Subcutaneous abdominal adipose tissue (tissue), 5 donors: ENCODE data around the gene AMACR.
"Not testable (repeated sequence)": the region's sequence is repeated elsewhere in the genome, so short reads cannot be mapped to it uniquely, and the experiment has no call there.

Source experiments
- H3K27ac ChIP-seq: one replicate; pipeline ENCODE4 v1.7.0; 2013; ENCODE audit warnings: low read depth, mild to moderate bottlenecking, inconsistent platforms, low read length, moderate library complexity
- H3K27me3 ChIP-seq, 5 donors: one replicate each; pipeline ENCODE4 v1.7.0; 2013; ENCODE audit warnings: low read length in 5 of 5, inconsistent platforms in 1 of 5; ENCODE audit not compliant: control insufficient read depth in 5 of 5, insufficient read depth in 4 of 5
- H3K36me3 ChIP-seq, 5 donors: one replicate each; pipeline ENCODE4 v1.7.0; 2013; ENCODE audit warnings: low read length in 5 of 5; ENCODE audit not compliant: control insufficient read depth in 5 of 5, insufficient read depth in 5 of 5
- H3K4me1 ChIP-seq, 5 donors: one replicate each; pipeline ENCODE4 v1.7.0; 2013; ENCODE audit warnings: low read length in 5 of 5, mild to moderate bottlenecking in 3 of 5, moderate library complexity in 1 of 5; ENCODE audit not compliant: control insufficient read depth in 5 of 5, insufficient read depth in 5 of 5
- H3K4me3 ChIP-seq, 5 donors: one replicate each; pipeline ENCODE4 v1.7.0; 2013; ENCODE audit warnings: low read length in 5 of 5, low read depth in 1 of 5
- H3K9ac ChIP-seq, 5 donors: one replicate each; pipeline ENCODE4 v1.7.0; 2013; ENCODE audit warnings: low read length in 5 of 5, mild to moderate bottlenecking in 4 of 5, moderate library complexity in 3 of 5
- H3K9me3 ChIP-seq, 5 donors: one replicate each; pipeline ENCODE4 v1.7.0; 2013; ENCODE audit warnings: low read length in 5 of 5; ENCODE audit not compliant: control insufficient read depth in 5 of 5
- donor health status: healthy.
- donor health status: healthy.
- donor health status: healthy.
- donor health status: healthy.
- donor health status: healthy.

AMACR gene

GRCh38 chr5:34011536-34011935 lies 3.7 kb upstream of the AMACR start:
- no peak overlapping the region for H3K27ac ChIP-seq
- H3K36me3 ChIP-seq: no peaks in the 10 kb centered on the region
- no peaks in the 10 kb centered on the region for H3K9me3 ChIP-seq
- H3K4me3 ChIP-seq: no peak overlapping the region
- peaks cover 6 to 32% (median 30%) of the 10 kb centered on the region in 5 donors for H3K4me1 ChIP-seq
- H3K9ac ChIP-seq: no peak overlapping the region
- H3K27me3 ChIP-seq: no peaks in the 10 kb centered on the region

DNA sequence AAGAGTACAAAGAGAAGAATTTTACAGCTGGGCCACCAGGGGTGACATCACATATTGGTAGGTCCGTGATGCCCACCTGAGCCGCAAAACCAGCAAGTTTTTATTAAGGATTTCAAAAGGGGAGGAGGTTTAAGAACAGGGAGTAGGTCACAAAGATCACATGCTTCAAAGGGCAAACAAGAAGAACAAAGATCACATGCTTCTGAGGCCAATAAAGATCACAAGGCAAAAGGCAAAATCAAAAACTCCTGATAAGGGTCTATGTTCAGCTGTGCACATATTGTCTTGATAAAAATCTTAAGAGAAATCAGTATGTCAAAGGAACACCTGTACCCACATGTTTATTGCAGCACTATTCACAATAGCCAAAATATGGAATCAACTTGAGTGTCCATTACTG lies 2.3 kb upstream of the AMACR start:
- not testable (repeated sequence) for H3K27ac ChIP-seq, H3K9me3 ChIP-seq, H3K36me3 ChIP-seq, H3K9ac ChIP-seq, H3K4me3 ChIP-seq, H3K27me3 ChIP-seq
- peaks cover 6 to 36% (median 32%) of the 10 kb centered on the region in 5 donors for H3K4me1 ChIP-seq

GRCh38 chr5:34009610-34010009 lies 1.8 kb upstream of the AMACR start:
- H3K9ac ChIP-seq: no peak overlapping the region
- H3K36me3 ChIP-seq: peaks cover 0 to under 1% (median 0%) of the 10 kb centered on the region in 5 donors
- peaks cover 6 to 36% (median 32%) of the 10 kb centered on the region in 5 donors for H3K4me1 ChIP-seq
- no peaks in the 10 kb centered on the region for H3K9me3 ChIP-seq
- no peaks in the 10 kb centered on the region for H3K27me3 ChIP-seq
- no peak overlapping the region for H3K27ac ChIP-seq
- H3K4me3 ChIP-seq: no peak overlapping the region

DNA sequence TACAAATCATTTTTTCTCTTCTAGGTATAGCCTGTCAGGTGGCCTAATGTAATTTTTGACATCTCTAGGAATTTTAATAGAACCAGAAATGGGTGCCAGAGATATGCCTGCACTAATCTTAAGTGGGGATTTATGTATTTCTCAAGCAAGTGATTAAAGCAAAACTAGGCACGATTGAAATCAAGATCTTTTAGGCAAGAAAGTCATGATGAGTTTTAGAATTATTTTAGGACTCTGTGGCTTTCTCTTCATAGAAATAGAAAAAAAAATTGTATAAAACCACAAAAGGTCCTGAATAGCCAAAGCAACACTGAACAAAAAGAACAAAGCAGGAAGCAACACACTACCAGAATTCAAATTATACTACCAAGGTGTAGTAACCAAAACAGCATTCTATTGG lies 952 bp upstream of the AMACR start:
- Histone ChIP-seq H3K27ac (peak overlapping the region; percentile 89), H3K9ac (peak overlapping the region in 4 of 5 donors; percentile 21 to 94 (median 82)), H3K36me3 (peaks cover 0 to 7% (median 3%) of the 10 kb centered on the region in 5 donors), H3K9me3 (no peaks in the 10 kb centered on the region), H3K4me1 (peaks cover 6 to 36% (median 32%) of the 10 kb centered on the region in 5 donors), H3K4me3 (peak overlapping the region; percentile 79 to 99 (median 96)), H3K27me3 (no peaks in the 10 kb centered on the region)

GRCh38 chr5:34007201-34007620 lies 639 bp downstream of the AMACR start:
- peaks cover 6 to 27% (median 26%) of the 10 kb centered on the region in 5 donors for H3K4me1 ChIP-seq
- peak overlapping the region; percentile 76 to 99 (median 90) for H3K4me3 ChIP-seq
- no peaks in the 10 kb centered on the region for H3K9me3 ChIP-seq
- no peaks in the 10 kb centered on the region for H3K27me3 ChIP-seq
- H3K27ac ChIP-seq: peak overlapping the region; percentile 89
- H3K9ac ChIP-seq: peak overlapping the region; percentile 78 to 94 (median 86)
- H3K36me3 ChIP-seq: peaks cover 5 to 23% (median 11%) of the 10 kb centered on the region in 5 donors

DNA sequence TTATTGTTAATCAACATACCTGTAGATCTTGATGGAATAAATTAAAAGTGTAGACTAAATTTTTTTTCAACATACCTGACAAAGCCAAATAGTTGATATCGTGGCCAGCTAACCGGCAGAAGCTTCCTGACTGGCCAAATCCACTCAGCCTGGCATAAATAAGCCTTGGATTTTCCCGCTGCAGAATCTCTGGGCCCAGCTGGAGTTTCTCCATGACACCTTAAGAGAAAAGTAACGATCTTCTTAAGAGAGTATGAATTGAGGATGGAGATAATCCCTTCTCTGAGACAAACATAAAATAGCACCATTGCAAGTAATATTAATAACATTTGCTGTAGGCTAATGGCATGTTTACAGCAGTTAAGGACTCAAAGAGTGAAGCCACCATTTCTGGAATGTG lies 2.2 kb downstream of the AMACR start:
- H3K27ac ChIP-seq: no peak overlapping the region

GRCh38 chr5:34005211-34005610 lies 2.6 kb downstream of the AMACR start:
- Histone ChIP-seq H3K4me1 (peaks cover 6 to 20% (median 20%) of the 10 kb centered on the region in 5 donors), H3K36me3 (peaks cover 5 to 36% (median 11%) of the 10 kb centered on the region in 5 donors), H3K27ac (no peak overlapping the region), H3K9me3 (no peaks in the 10 kb centered on the region), H3K4me3 (no peak overlapping the region), H3K27me3 (no peaks in the 10 kb centered on the region), H3K9ac (no peak overlapping the region)

More for the DNA sequence above, 2.2 kb downstream of the AMACR start:
- peaks cover 5 to 34% (median 11%) of the 10 kb centered on the region in 5 donors for H3K36me3 ChIP-seq
- H3K4me3 ChIP-seq: no peak overlapping the region
- H3K4me1 ChIP-seq: peaks cover 6 to 20% (median 20%) of the 10 kb centered on the region in 5 donors
- H3K9ac ChIP-seq: no peak overlapping the region
- H3K27me3 ChIP-seq: no peaks in the 10 kb centered on the region
- no peaks in the 10 kb centered on the region for H3K9me3 ChIP-seq

GRCh38 chr5:34003941-34004340 lies 3.9 kb downstream of the AMACR start:
- Histone ChIP-seq H3K9ac (no peak overlapping the region), H3K4me3 (no peak overlapping the region), H3K9me3 (no peaks in the 10 kb centered on the region), H3K4me1 (peaks cover 6 to 19% (median 19%) of the 10 kb centered on the region in 5 donors), H3K36me3 (peaks cover 5 to 39% (median 11%) of the 10 kb centered on the region in 5 donors), H3K27me3 (no peaks in the 10 kb centered on the region), H3K27ac (no peak overlapping the region)

DNA sequence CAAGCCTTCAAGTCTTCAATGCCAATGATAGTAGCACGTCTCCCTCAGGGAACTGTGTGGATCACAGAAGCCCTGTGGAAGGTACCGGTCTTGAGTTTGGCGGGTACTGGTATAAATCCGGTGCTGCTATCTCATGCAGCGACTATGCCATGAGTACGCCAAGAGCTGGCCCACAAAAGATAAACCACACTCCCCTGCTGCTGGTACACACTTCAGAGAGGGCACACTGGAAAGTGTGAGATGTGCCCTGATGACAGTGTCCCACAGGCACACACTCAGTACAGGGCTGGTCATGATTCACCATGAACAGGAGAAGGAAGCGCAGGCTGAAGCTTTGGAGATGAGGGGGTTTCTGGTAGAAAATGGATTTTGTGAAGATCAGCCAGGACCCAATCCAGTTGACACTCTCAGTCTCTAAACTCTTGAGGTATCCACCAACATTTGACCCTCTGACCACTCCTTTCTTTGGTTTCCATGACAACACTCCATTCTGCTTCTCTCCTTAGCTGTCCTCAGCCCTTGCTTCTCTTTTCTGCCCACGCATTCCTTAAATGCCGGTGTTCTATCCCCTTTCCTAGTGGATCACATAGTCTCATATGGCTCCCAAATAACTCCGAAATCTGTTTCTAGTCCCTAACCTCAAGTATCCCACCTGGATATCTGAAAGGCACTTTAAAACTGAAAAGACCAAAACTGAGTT lies 5.1 kb downstream of the AMACR start:
- no peaks in the 10 kb centered on the region for H3K27me3 ChIP-seq
- no peaks in the 10 kb centered on the region for H3K9me3 ChIP-seq
- H3K36me3 ChIP-seq: peaks cover 7 to 46% (median 11%) of the 10 kb centered on the region in 5 donors
- no peak overlapping the region for H3K4me3 ChIP-seq
- H3K4me1 ChIP-seq: peaks cover 6 to 13% (median 12%) of the 10 kb centered on the region in 5 donors
- no peak overlapping the region for H3K9ac ChIP-seq
- H3K27ac ChIP-seq: no peak overlapping the region

DNA sequence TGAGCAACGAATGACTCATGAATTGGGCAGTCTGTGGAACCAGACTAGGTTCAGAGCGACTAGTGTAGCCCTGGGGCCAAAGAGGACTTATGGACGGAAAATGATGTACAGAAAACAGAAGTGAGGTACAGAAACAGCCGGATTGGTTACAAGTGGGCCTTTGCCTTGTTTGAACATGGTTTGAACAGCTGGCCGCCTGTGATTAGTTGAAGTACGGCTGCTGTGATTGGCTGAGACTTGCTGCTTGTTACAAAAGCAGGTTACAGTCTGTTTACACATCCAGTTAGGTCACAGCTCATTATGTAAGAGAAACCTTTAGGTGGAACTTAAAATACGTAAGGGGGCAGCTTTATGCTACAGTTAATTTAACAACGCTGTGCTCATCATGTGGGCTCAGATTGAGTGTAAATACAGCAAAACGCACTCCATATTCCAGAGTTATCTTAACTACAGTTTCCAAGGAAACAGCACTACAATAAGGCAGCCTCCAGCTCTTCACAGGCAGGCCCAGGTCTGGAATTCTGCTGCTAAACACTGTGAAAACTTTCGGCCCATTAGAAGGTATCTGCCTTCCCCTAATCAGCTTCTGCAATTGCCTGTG lies 6.5 kb downstream of the AMACR start:
- Histone ChIP-seq H3K27me3 (no peaks in the 10 kb centered on the region), H3K4me3 (no peak overlapping the region), H3K9ac (no peak overlapping the region), H3K36me3 (peaks cover 7 to 46% (median 11%) of the 10 kb centered on the region in 5 donors), H3K27ac (no peak overlapping the region), H3K9me3 (no peaks in the 10 kb centered on the region), H3K4me1 (peaks cover 0 to 7% (median 6%) of the 10 kb centered on the region in 5 donors)
